ENCODE measurements around the gene KCNN3.

The KCNN3 gene

GRCh38 chr1:154833209-154833608 is 36.9 kb downstream of the KCNN3 start:
- DNase-seq (ENCODE audit: low read depth), result no peak
- no peak overlapping the region for H3K4me3 ChIP-seq (ENCODE audit: low read depth, low read length)
- TF ChIP-seq MAX (IDR thresholded peaks at IDR 0.05; ENCODE audit: low read depth, low read length), result no peak
- no peak for TF ChIP-seq MYC (IDR thresholded peaks at IDR 0.05; ENCODE audit: low read depth, low read length)
- no peak for TF ChIP-seq POLR2A (IDR thresholded peaks at IDR 0.05; ENCODE audit: extremely low read depth, insufficient read length)
- no peak for TF ChIP-seq CTCF (IDR thresholded peaks at IDR 0.05; ENCODE audit: low read depth, low read length)

- DNase-seq (ENCODE audit: low read depth), result no peak
- TF ChIP-seq MAX (IDR thresholded peaks at IDR 0.05; ENCODE audit: low read depth, low read length) (no peak), POLR2A (IDR thresholded peaks at IDR 0.05; ENCODE audit: extremely low read depth, insufficient read length) (no peak), MYC (IDR thresholded peaks at IDR 0.05; ENCODE audit: low read depth, low read length) (no peak), CTCF (IDR thresholded peaks at IDR 0.05; ENCODE audit: low read depth, low read length) (no peak)
- H3K4me3 ChIP-seq (ENCODE audit: low read depth, low read length), result no peak overlapping the region
Measured at GRCh38 chr1:154832384-154832783, 37.7 kb downstream of the KCNN3 start.

- no peak for DNase-seq (ENCODE audit: low read depth)
- TF ChIP-seq CTCF (IDR thresholded peaks at IDR 0.05; ENCODE audit: low read depth, low read length) (no peak), MAX (IDR thresholded peaks at IDR 0.05; ENCODE audit: low read depth, low read length) (no peak), MYC (IDR thresholded peaks at IDR 0.05; ENCODE audit: low read depth, low read length) (no peak), POLR2A (IDR thresholded peaks at IDR 0.05; ENCODE audit: extremely low read depth, insufficient read length) (no peak)
- H3K4me3 ChIP-seq (ENCODE audit: low read depth, low read length), result no peak overlapping the region
Measured at GRCh38 chr1:154831462-154831861, 38.6 kb downstream of the KCNN3 start.

GRCh38 chr1:154829062-154829461 is 41.0 kb downstream of the KCNN3 start:
- no peak overlapping the region for H3K4me3 ChIP-seq (ENCODE audit: low read depth, low read length)
- TF ChIP-seq MAX (IDR thresholded peaks at IDR 0.05; ENCODE audit: low read depth, low read length), result no peak
- no peak for TF ChIP-seq POLR2A (IDR thresholded peaks at IDR 0.05; ENCODE audit: extremely low read depth, insufficient read length)
- no peak for TF ChIP-seq CTCF (IDR thresholded peaks at IDR 0.05; ENCODE audit: low read depth, low read length)
- no peak for DNase-seq (ENCODE audit: low read depth)

- TF ChIP-seq CTCF (IDR thresholded peaks at IDR 0.05; ENCODE audit: low read depth, low read length) (no peak), MYC (IDR thresholded peaks at IDR 0.05; ENCODE audit: low read depth, low read length) (no peak), POLR2A (IDR thresholded peaks at IDR 0.05; ENCODE audit: extremely low read depth, insufficient read length) (no peak), MAX (IDR thresholded peaks at IDR 0.05; ENCODE audit: low read depth, low read length) (no peak)
- no peak overlapping the region for H3K4me3 ChIP-seq (ENCODE audit: low read depth, low read length)
- DNase-seq (ENCODE audit: low read depth), result no peak
Measured at GRCh38 chr1:154824179-154825000, 45.7 kb downstream of the KCNN3 start.
